Neural cell (in vitro differentiated cells): Measurements from ENCODE around the gene SLC18B1. TPM values are rescaled to one million over a fixed set of nuclear protein-coding genes. Genes with fewer than 3 reads are reported as not detected.

Experiments
- H2AFZ ChIP-seq: fragments of 200-600, 300-800 bp; sonication (generic), shearing (Covaris generic); 2 replicates; pipeline ENCODE4 v1.6.0; 2014; ENCODE audit warnings: low read depth, mild to moderate bottlenecking, antibody characterized with exemption, low read length, moderate library complexity
- H3F3A ChIP-seq: fragments of 200-600 bp; shearing (Covaris generic); 2 replicates; pipeline ENCODE4 v1.6.1; 2016; ENCODE audit warnings: mild to moderate bottlenecking, moderate library complexity, mixed read lengths, antibody characterized with exemption, low read length; ENCODE audit not compliant: insufficient read depth, poor library complexity, severe bottlenecking
- H3K27ac ChIP-seq: fragments of 200-600, 300-800 bp; sonication (generic), shearing (Covaris generic); 2 replicates; pipeline ENCODE4 v1.5.1; 2014; ENCODE audit warnings: mild to moderate bottlenecking, low read length, moderate library complexity
- H3K27me3 ChIP-seq: fragments of 300-800, 200-600 bp; sonication (generic), shearing (Covaris generic); 2 replicates; pipeline ENCODE4 v1.6.0; 2014; ENCODE audit warnings: mild to moderate bottlenecking, low read depth, low read length, moderate library complexity; ENCODE audit not compliant: insufficient read depth
- H3K36me3 ChIP-seq: fragments of 300-800, 200-600 bp; sonication (generic), shearing (Covaris generic); 2 replicates; pipeline ENCODE4 v1.5.1; 2014; ENCODE audit warnings: mild to moderate bottlenecking, antibody characterized with exemption, low read length, moderate library complexity; ENCODE audit not compliant: insufficient read depth
- H3K4me2 ChIP-seq: fragments of 300-800, 200-600 bp; sonication (generic), shearing (Covaris generic); 2 replicates; pipeline ENCODE4 v1.6.0; 2014; ENCODE audit warnings: mild to moderate bottlenecking, low read length
- H3K4me3 ChIP-seq: fragments of 300-800, 200-600 bp; sonication (generic), shearing (Covaris generic); 2 replicates; pipeline ENCODE4 v1.5.1; 2014; ENCODE audit warnings: mild to moderate bottlenecking, low read length, moderate library complexity
- H3K79me2 ChIP-seq: fragments of 200-600 bp; shearing (Covaris generic); replicated peaks from 2 replicates; pipeline ENCODE4 v1.6.0; 2014; ENCODE audit warnings: mild to moderate bottlenecking, low read length, moderate library complexity; ENCODE audit not compliant: insufficient read depth
- H3K9ac ChIP-seq: fragments of 300-800, 200-600 bp; sonication (generic), shearing (Covaris generic); 2 replicates; pipeline ENCODE4 v1.6.1; 2016; ENCODE audit warnings: mild to moderate bottlenecking, low read length, mixed read lengths
- H3K9me2 ChIP-seq: fragments of 200-600 bp; shearing (Covaris generic); 2 replicates; pipeline ENCODE4 v1.6.1; 2016; ENCODE audit warnings: mild to moderate bottlenecking, low read length, mixed read lengths; ENCODE audit not compliant: insufficient read depth
- H3K9me3 ChIP-seq: fragments of 200-600, 300-800 bp; sonication (generic), shearing (Covaris generic); 2 replicates; pipeline ENCODE4 v1.6.1; 2016; ENCODE audit warnings: mild to moderate bottlenecking, mixed run types, low read length, moderate library complexity, mixed read lengths
- H4K20me1 ChIP-seq: fragments of 200-600 bp; shearing (Covaris generic); 2 replicates; pipeline ENCODE4 v1.6.1; 2016; ENCODE audit warnings: mild to moderate bottlenecking, mixed run types; ENCODE audit not compliant: insufficient read depth
- CTCF ChIP-seq: fragments of 450-650 bp; IDR thresholded peaks from 2 replicates; pipeline ENCODE4 v1.5.1; 2014; ENCODE audit warnings: antibody characterized with exemption, mild to moderate bottlenecking, moderate library complexity; ENCODE audit not compliant: poor library complexity, severe bottlenecking
- EP300 ChIP-seq: fragments of 450-650 bp; conservative IDR thresholded peaks from 2 replicates; pipeline ENCODE4 v1.6.1; 2014; ENCODE audit warnings: antibody characterized with exemption, mild to moderate bottlenecking, moderate library complexity; ENCODE audit not compliant: poor library complexity, severe bottlenecking
- EZH2 ChIP-seq: fragments of 200-600, 300-800 bp; shearing (Covaris generic), sonication (generic); IDR thresholded peaks from 2 replicates; pipeline ENCODE4 v1.6.1; 2014; ENCODE audit warnings: antibody characterized with exemption, low read length, borderline replicate concordance, mild to moderate bottlenecking; ENCODE audit not compliant: insufficient read depth, poor library complexity, severe bottlenecking
- MXI1 ChIP-seq: fragments of 450-650 bp; conservative IDR thresholded peaks from 2 replicates; pipeline ENCODE4 v1.6.1; 2014; ENCODE audit warnings: antibody characterized with exemption, mild to moderate bottlenecking; ENCODE audit not compliant: poor library complexity, severe bottlenecking
- POLR2AphosphoS5 ChIP-seq: IDR thresholded peaks from 2 replicates; pipeline ENCODE4 v1.6.1; 2012
- RAD21 ChIP-seq: fragments of 450-650 bp; conservative IDR thresholded peaks from 2 replicates; pipeline ENCODE4 v1.6.1; 2014; ENCODE audit warnings: antibody characterized with exemption, mild to moderate bottlenecking, moderate library complexity
- SMC3 ChIP-seq: fragments of 450-650 bp; conservative IDR thresholded peaks from 2 replicates; pipeline ENCODE4 v1.6.1; 2014; ENCODE audit warnings: antibody characterized with exemption, mild to moderate bottlenecking, moderate library complexity; ENCODE audit not compliant: poor library complexity
- TAF1 ChIP-seq: IDR thresholded peaks from 2 replicates; pipeline ENCODE4 v1.6.1; 2012; ENCODE audit warnings: low read depth
- polyA plus RNA-seq: library from polyadenylated mRNA; depleted of rRNA; stranded (reverse); fragments of >200 nt; gene quantifications from 2 replicates; pipeline ENCODE4 v1.2.3, GENCODE V29; 2014
- TF ChIP-seq, protein P1 (sequence below): IDR thresholded peaks from 2 replicates; pipeline ENCODE4 v1.6.1; 2012; ENCODE audit warnings: borderline replicate concordance

Gene SLC18B1
- polyA plus RNA-seq, 1 donor from 2014 or later = 9.0 TPM

DNA sequence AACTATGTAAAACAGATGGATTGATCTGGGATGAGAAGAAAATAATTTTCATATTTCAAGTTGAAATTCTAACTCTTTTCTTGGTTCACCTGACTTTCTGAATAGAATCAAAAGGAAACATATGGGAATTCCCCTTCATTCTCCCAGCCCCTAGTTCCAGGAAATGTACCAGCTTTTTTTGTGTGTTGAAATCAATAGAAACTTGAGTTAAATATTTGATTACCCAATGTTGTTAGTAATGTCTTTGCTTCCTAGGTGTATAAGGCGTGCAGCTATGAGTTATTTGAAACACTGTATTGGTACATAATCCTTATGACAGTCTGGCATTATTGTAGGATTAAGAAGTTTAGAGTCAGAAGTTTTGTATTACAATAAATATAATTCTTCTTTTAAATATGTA is 62.2 kb downstream of the SLC18B1 start:
- TF ChIP-seq CTCF = no peak
- no peak for TF ChIP-seq SMC3
- TF ChIP-seq, protein P1, sequence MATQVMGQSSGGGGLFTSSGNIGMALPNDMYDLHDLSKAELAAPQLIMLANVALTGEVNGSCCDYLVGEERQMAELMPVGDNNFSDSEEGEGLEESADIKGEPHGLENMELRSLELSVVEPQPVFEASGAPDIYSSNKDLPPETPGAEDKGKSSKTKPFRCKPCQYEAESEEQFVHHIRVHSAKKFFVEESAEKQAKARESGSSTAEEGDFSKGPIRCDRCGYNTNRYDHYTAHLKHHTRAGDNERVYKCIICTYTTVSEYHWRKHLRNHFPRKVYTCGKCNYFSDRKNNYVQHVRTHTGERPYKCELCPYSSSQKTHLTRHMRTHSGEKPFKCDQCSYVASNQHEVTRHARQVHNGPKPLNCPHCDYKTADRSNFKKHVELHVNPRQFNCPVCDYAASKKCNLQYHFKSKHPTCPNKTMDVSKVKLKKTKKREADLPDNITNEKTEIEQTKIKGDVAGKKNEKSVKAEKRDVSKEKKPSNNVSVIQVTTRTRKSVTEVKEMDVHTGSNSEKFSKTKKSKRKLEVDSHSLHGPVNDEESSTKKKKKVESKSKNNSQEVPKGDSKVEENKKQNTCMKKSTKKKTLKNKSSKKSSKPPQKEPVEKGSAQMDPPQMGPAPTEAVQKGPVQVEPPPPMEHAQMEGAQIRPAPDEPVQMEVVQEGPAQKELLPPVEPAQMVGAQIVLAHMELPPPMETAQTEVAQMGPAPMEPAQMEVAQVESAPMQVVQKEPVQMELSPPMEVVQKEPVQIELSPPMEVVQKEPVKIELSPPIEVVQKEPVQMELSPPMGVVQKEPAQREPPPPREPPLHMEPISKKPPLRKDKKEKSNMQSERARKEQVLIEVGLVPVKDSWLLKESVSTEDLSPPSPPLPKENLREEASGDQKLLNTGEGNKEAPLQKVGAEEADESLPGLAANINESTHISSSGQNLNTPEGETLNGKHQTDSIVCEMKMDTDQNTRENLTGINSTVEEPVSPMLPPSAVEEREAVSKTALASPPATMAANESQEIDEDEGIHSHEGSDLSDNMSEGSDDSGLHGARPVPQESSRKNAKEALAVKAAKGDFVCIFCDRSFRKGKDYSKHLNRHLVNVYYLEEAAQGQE = no peak
- H2AFZ ChIP-seq = no peak overlapping the region
- H3K9me2 ChIP-seq = no peaks in the 10 kb centered on the region
- H3K9ac ChIP-seq = no peak overlapping the region
- no peaks in the 10 kb centered on the region for H3K79me2 ChIP-seq
- no peak overlapping the region for H3K27ac ChIP-seq
- H3K4me2 ChIP-seq = no peak overlapping the region
- H3K9me3 ChIP-seq = no peaks in the 10 kb centered on the region
- no peak overlapping the region for H3K4me3 ChIP-seq
- H3K27me3 ChIP-seq = no peaks in the 10 kb centered on the region
- no peaks in the 10 kb centered on the region for H3K36me3 ChIP-seq
- no peaks in the 10 kb centered on the region for H3F3A ChIP-seq
- H4K20me1 ChIP-seq = no peaks in the 10 kb centered on the region

DNA sequence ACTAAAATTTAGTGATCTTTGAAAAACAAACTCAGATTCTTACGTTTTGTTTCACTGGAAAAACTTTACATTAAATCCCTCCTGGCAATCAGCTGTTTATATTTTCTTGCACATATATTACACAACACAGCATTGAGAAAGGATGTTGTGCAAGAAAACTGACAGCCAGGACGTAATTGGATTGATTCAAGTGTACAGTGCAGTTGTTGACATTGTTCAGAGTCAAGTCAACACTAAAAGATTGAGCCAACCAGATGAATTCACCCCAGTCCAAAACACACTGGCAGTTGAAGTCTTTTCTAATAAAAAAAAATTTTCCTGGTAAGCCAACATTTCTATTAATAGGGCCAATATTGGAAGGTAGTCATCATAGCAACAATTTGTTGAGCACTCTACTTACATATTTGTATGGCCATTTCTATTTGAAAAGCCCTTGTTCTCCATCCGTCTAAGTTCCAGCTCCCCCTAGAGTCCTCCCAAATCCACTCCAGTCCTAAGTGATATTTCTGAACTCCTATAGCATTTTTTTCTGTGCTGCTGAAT is 63.7 kb downstream of the SLC18B1 start:
- H3K4me2 ChIP-seq = no peak overlapping the region
- no peak for TF ChIP-seq CTCF
- TF ChIP-seq POLR2AphosphoS5 = no peak
- TF ChIP-seq RAD21 = no peak
- TF ChIP-seq EP300 = no peak
- no peak for TF ChIP-seq EZH2
- TF ChIP-seq SMC3 = no peak
- TF ChIP-seq TAF1 = no peak
- TF ChIP-seq, protein P1 = no peak
- no peak for TF ChIP-seq MXI1

More for the DNA sequence above, 63.7 kb downstream of the SLC18B1 start:
- no peaks in the 10 kb centered on the region for H3K36me3 ChIP-seq
- no peaks in the 10 kb centered on the region for H4K20me1 ChIP-seq
- H3K9me2 ChIP-seq = no peaks in the 10 kb centered on the region
- no peak overlapping the region for H3K27ac ChIP-seq
- H3K9me3 ChIP-seq = no peaks in the 10 kb centered on the region
- H3K79me2 ChIP-seq = no peaks in the 10 kb centered on the region
- no peak overlapping the region for H3K4me3 ChIP-seq
- no peaks in the 10 kb centered on the region for H3F3A ChIP-seq
- H3K27me3 ChIP-seq = no peaks in the 10 kb centered on the region
- H2AFZ ChIP-seq = no peak overlapping the region
- H3K9ac ChIP-seq = no peak overlapping the region
